ENCODE data around the gene CHST12.

DNA sequence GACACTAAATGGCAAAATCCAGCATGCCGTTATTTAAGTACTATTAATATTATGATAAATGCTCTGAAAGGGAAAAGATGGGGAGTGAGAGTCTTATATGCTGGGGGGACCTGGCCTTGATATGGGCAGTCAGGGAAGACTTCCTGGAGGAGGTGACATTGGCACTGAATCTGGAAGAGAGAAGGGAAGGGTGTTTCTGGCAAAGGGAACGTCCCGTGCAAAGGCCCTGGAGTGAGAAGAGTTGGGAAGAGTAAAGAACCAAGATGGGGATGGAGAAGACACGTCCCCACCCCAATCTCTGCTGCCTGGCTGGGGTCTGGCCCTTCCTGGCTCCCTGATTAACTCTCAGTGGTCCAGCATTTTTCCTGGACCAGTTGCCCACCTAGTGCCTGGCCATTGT, 77.8 kb downstream of the CHST12 start:
- TF ChIP-seq CTCF (IDR thresholded peaks at IDR 0.05; ENCODE audit: insufficient read depth, low read length) (no peak), GABPA (IDR thresholded peaks at IDR 0.05; ENCODE audit: low read depth) (no peak)
